CD4-positive, alpha-beta T cell treated with Interleukin-6 at 100 ng/mL for 8 hours (primary cell): Measurements from ENCODE around the gene SPEG.
A peak's percentile ranks its signal among the peaks of the same experiment; 100 is the strongest.

Experiments
- DNase-seq: peaks from one replicate; pipeline ENCODE4 v3.0.0-alpha.2; 2020; ENCODE audit warnings: mixed read lengths, low spot score

Gene SPEG

DNA sequence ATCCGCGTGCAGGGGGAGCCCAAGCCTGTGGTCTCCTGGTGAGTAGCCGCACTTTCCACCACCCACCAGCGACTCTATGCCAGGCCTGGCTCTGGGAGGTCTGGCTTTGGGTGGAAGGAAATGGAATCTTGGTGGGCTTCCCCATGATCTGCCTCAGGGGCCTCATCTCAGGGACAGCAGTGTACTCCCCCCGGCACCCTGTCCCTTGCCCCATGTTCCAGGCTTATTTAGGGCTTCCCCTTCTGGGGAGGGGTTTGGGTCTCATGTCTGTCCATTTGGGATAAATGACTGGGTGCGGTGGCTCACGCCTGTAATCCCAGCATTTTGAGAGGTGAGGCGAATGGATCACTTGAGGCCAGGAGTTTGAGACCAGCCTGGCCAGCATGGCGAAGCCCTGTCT, 27.7 kb downstream of the SPEG start:
- DNase-seq: no peak

DNA sequence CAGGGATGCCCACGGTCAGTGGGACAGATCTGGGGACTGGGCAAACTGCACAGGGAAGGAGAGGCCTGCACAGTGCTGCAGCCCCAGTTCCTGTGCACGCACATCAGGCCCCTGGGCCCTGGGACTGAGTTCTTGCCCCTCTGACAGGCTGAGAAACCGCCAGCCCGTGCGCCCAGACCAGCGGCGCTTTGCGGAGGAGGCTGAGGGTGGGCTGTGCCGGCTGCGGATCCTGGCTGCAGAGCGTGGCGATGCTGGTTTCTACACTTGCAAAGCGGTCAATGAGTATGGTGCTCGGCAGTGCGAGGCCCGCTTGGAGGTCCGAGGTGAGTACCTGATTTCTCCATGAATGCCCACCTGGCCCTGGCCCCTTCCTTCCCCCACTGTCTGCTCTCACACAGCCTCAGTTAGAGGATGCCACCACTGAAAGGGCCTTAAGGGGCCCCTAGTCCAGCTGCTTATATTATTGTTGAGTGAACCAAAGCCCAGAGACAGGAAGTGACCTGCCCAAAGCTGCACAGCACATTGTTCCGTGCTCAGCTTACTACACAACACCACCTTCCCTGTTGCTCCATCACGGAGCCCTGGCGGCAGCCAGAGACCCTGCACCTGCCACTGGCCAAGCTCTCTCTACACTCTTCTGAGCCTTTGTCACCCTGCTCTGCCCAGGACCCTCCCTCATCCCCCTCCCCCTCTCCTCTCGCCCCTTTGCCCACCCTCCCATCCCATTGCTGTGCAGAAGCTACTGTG, 29.8 kb downstream of the SPEG start:
- DNase-seq: no peak

DNA sequence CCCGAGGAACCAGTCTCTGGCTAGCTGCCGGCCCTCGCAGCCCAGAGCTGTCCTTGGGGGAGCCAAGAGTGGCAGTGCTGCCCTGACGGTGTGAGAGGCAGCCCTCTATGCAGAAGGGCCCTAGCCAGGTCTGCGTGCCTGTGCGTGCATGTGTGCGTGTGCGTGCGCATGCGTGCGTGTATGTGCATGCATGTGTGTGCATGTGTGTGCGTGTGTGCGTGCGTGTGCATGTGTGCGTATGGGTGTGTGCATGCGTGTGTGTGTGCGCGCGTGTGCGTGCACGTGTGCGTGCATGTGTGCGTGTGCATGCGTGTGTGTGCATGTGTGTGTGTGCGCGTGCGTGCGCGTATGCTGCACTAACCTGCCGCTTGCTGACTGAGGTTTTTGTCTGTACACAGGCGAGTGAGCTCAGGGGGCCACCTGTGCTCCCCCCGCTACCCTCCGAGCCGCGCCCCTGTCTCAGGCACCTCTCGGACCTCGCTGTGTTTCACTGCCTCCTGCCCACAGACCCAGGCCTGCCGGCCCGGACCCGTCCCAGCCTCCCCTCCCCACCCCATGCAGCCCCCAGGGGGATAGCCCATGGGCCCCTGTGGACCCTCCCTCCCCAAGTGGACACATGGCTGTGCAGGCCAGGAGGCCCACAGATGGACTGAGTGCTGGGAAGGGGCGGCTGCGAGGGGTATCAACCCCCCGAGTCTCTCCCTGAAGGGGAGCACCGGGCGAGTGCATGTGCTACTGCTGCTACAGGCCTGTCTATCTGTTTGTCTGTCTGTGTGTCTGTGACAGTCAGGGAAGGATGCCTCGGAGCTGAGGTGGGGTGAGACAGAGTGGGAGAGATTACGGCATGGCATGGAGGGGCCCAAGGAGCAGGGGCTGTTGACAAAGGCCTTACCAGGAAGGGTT, 31.3 kb downstream of the SPEG start:
- no peak for DNase-seq

DNA sequence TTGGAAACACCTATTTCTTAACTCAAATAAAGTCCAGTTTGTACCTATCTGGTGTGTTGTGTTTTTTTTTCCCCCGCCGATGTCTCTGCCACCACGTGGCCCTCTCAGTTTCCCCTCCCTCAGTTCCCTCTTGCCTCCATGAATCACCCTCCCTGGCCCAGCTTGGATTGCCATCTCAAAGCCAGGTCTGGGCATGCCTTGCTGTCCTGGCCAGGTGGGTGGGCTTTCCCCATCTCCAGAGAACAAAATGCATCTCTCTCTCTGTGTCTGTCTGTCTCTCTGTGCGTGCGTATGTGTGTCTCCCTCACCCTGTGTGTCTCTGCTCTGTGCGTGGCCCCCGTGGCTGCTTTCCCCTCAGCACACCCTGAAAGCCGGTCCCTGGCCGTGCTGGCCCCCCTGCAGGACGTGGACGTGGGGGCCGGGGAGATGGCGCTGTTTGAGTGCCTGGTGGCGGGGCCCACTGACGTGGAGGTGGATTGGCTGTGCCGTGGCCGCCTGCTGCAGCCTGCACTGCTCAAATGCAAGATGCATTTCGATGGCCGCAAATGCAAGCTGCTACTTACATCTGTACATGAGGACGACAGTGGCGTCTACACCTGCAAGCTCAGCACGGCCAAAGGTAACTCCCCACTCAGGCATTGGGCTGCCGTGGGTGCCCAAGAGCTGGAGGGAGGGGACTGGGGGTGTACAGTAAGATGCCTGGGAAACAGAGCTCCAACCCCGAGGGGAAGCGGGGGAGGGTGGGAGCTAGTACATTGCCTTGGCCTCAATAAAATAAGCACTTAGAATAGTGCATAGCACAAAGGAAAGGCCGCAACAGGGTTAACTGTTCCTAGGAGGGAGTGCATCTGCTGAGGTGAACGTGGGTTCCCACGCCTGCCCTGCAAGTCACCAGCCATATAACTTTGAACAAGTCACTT, 32.4 kb downstream of the SPEG start:
- no peak for DNase-seq

DNA sequence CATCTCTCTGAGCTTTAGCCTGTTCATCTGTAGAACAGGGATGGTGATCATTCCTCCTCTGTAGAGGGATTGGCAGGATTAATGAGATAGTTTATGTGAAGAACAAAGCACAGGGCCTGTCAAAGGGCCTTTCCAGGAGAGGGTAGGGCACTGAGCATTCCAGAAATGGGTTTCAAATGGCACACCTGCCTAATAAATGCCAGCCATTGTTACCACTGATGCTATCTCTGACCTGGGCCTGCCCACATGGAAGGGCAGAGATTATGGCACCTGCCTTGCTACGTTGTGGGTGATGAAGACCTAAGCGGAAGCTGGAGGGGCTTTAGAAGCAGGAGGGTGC, 33.1 kb downstream of the SPEG start:
- DNase-seq: no peak

DNA sequence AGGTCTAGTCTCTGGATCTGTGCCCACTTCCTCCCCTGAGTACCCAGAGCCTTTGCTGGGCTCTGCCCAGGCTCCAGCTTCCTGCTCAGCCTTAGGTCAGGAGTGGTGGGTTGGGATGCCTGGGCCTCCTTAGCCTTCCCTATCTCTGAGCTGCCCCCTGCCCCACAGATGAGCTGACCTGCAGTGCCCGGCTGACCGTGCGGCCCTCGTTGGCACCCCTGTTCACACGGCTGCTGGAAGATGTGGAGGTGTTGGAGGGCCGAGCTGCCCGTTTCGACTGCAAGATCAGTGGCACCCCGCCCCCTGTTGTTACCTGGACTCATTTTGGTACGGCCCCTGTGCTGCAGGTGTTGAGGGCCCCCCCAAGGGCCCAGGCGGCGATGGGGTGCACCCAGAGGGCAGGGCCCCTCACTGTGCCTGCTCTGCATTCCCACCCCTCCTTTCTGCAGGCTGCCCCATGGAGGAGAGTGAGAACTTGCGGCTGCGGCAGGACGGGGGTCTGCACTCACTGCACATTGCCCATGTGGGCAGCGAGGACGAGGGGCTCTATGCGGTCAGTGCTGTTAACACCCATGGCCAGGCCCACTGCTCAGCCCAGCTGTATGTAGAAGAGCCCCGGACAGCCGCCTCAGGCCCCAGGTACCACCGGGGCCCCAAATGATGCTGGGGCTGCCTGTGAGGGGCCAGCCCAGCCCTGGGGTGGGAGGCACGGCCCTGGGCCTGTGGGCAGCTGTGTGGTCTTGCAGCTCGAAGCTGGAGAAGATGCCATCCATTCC, 34.0 kb downstream of the SPEG start:
- no peak for DNase-seq

DNA sequence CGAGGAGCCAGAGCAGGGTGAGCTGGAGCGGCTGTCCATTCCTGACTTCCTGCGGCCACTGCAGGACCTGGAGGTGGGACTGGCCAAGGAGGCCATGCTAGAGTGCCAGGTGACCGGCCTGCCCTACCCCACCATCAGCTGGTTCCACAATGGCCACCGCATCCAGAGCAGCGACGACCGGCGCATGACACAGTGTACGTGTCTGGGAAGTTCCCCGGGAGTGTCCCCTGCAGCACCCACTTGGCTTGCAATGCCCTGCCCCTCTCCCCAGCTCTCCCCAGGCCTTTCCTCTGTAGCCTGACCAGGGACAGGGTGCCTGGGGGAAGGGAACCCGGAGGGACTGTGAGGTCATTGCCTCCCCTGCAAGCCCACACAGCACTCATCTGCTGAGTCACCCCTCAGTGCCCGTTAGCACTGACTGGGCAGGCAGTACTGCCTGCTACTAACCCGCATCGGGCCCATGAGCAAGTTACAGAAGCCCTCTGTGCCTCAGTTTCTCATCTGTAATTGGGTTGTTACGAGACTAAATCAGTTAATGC, 34.6 kb downstream of the SPEG start:
- DNase-seq: no peak

DNA sequence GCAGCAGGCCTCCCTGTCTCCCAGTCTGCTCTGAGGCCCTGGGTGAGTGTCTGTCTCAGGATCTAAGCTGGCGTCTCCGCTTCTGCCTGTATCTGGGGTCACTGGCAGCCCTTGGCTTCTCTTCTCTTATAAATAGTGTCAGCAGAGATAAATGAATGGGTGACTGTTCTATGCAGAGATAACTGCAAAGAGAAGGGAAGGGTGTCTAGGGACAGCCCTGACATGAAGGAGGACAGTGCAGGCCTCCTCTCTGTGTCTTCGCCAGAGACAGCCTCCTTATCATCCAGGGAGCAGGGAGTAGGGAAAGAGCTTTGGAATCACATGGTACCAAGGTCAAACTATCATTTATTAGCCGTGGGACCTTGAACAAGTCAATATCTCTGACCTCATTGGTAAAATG, 35.8 kb downstream of the SPEG start:
- DNase-seq: no peak

DNA sequence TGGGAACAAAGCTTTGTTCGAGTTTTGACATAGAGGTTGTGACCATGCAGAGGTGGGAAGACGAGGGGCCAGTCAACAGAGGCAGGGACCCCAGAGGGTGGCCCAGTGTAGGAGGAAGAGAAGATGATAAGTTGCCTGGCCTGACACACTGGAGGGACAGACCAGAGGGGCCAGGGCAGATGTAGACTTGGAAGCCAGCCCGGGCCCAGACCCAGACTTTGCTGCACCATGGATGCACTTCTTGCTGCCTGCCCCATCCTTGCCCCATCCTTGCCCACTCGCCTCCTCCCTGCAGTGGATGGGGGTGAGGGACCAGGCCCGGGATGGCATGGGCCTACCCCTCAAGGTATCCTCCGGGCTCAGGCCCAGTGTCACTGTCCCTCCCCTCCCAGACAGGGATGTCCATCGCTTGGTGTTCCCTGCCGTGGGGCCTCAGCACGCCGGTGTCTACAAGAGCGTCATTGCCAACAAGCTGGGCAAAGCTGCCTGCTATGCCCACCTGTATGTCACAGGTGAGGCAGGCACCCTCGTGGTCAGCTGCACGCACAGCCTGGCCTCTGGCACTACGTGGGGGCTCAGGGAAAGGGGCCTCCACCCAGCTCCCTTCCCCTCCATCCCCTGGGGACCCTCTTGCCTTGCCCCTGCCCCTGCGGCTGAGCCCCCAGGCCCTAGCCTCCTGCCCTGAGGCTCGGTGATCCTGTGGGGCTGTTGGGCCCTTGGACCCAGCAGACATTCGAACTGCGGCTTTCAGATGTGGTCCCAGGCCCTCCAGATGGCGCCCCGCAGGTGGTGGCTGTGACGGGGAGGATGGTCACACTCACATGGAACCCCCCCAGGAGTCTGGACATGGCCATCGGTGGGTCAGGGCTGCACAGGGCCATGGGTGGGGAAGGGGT, 37.1 kb downstream of the SPEG start:
- no peak for DNase-seq

DNA sequence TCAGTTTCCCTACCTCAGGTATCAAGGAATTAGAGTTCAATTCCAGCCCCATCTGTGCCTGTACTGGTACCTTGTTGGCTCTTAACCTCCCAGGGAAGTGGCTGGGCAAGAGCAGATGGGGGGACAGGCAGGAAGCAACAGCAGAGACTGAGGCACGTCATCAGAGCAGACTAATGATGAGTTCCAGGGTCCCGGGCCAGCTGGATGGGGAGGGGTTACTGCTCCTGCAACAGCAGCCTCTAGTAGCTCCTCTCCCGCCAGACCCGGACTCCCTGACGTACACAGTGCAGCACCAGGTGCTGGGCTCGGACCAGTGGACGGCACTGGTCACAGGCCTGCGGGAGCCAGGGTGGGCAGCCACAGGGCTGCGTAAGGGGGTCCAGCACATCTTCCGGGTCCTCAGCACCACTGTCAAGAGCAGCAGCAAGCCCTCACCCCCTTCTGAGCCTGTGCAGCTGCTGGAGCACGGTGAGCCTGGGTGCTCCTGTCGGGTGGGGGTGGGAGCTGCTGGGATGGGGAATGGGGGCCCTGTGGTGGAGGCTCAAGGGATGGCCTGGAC, 38.1 kb downstream of the SPEG start:
- DNase-seq: no peak

DNA sequence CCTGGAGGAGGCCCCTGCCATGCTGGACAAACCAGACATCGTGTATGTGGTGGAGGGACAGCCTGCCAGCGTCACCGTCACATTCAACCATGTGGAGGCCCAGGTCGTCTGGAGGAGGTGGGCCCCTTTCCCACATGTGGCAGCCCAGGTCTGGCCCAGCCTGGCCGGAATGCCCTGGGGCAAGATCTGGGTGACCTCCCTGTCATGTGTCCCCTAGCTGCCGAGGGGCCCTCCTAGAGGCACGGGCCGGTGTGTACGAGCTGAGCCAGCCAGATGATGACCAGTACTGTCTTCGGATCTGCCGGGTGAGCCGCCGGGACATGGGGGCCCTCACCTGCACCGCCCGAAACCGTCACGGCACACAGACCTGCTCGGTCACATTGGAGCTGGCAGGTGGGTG, 38.9 kb downstream of the SPEG start:
- DNase-seq: no peak

DNA sequence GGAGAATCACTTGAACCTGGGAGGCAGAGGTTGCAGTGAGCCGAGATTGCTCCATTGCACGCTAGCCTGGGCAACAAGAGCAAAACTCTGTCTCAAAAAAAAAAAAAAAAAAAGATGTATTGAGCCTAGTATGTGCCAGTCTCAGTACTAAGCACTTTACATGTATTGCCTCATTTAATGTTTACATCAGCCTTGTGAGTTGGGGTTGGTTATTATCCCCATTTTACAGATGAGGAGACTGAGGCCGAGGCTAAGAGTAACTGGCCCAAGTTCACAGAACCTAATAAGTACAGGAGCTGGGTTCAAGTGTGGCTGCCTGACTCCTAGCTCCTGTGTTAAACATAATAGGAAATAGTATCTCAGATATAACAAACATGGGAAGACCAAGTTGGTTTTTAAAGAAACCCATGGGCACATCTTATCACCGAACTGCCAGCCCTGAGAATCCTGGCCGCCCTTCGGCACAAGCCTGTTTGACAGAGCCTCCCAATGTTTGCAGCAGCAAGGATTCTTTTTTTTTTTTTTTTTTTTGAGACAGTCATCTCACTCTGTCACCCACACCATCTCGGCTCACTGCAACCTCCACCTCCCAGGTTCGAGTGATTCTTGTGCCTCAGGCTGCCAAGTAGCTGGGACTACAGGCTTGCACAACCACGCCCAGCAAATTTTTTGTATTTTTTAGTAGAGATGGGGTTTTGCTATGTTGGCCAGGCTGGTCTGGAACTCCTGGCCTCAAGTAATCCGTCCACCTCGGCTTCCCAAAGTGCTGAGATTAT, 39.8 kb downstream of the SPEG start:
- no peak for DNase-seq

DNA sequence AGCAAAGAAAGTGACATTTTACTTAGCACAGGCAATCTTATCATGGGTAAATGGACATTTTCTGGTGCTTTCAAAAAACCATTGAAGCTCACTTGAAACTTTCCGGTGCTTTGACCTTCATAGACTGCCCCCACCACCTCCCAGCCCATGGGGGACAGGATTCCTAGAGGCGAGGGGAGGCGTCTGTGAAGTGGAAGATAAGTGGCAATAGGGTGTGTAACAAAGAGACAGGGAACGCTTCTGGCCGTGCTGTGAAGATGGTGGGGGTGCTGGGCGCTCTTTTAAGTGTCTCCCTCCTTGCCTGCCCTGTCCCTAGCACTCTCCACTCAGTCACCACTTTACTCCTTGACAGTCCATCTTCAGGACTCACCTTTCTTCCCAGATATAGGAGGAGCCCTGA, 40.6 kb downstream of the SPEG start:
- DNase-seq: no peak

DNA sequence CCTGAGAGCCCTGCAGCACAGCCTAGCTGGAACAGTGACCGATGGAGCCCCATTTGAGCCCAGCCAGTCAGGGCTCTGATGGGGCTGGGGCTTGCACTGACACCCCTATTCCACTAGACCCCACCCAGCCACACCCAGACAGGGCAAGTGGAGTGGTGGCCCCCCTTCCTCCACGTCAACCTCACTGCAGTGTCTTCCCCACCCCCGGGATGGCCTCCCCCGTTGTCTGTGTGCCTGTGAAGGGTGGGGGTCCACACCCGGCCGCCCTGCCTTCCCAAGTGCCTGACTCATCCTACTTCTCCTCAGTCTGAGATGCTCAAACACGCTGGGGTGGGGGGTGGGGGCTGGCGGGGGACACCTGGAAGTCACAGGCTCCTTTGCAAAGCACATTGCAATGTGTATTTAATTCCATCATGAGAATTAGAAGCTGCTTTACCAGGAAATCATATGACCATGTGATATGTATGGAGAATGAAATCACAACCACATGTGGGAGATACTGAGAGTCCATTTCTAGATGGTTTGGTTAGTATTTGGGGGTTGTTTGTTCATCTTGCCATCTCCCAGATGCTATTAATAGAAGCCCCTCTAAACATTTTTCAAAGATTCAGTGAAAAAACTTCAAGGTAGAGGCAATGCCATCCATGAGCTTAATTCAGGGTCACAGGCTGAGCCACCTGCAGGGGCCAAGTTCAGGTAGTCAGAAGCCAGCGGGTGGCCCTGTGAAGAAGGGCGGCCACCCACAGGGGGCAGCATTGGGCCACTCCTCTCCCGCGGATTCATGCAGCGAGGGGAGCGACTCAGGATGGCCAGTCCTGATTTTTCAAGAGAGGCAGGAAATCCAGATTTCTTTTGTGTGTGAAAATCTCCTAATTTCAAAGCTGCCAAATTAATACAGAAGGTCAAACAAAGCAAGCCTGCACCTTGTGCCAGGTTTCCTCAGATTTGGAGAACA, 41.3 kb downstream of the SPEG start:
- peak; percentile 35 for DNase-seq

DNA sequence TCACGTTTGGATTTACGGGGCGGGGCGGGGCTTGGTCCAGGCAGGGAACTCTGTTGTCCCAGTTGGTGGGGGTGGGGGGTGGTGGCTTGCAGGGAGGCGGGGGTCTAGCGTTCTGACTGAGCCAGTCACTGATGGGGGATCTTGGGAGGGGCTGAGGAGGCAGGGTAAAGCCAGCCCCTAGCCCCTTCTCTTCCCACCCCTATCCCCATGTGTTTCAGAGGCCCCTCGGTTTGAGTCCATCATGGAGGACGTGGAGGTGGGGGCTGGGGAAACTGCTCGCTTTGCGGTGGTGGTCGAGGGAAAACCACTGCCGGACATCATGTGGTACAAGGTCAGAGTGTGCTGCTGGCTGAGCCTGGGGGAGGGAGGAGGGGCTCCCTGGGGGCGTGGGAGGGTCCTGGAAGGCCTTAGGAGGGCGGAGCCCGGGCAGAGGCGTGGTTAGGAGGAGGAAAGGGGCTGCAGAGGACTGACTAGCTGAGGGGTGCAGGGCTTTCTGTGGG, 42.1 kb downstream of the SPEG start:
- no peak for DNase-seq

DNA sequence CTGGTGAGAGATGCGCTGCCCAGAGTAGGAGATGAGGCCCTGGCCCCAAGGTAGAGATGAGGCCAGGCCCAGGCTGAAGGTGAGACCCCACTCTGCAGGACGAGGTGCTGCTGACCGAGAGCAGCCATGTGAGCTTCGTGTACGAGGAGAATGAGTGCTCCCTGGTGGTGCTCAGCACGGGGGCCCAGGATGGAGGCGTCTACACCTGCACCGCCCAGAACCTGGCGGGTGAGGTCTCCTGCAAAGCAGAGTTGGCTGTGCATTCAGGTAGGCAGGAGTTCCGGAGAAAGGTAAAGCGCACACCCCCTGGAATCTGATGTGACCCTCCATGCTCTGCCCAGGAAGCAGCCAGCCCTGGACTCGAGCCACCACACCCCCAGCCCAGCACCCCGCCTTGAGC, 42.5 kb downstream of the SPEG start:
- no peak for DNase-seq

DNA sequence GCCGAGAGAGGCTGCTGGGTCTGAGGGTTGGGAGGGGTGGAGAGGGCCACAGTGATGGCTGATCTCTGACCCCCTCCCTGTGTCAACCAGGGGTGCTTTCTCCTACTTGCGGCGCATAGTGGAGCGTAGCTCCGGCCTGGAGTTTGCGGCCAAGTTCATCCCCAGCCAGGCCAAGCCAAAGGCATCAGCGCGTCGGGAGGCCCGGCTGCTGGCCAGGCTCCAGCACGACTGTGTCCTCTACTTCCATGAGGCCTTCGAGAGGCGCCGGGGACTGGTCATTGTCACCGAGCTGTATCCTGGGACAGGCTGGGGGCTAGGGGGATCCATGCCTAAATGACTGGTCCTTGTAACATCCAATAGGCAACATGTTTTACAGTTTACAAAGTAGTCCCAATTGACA, 43.2 kb downstream of the SPEG start:
- no peak for DNase-seq

DNA sequence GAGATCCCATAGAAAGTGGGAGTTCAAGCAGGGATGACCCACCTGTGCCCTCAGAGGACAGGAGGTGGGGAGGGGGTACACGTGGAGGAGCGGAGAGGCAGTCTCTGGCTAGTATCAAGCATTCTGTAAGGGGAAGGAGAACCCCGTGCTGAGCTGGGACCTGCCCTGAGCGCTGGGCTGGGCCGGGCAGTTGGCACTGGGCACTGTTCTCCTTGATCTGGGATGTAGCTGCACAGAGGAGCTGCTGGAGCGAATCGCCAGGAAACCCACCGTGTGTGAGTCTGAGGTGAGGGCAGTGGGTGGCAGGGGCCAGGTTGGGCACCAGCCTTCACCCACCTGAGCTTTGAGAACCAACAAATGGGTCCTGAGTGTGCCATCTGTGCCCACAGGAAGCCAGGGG, 44.3 kb downstream of the SPEG start:
- DNase-seq: no peak
